22Rv1 (cell line): ENCODE results near the gene DDX53.

ENCODE experiments used
- CTCF ChIP-seq: fragments of 450-650 bp; IDR thresholded peaks from 2 replicates; pipeline ENCODE4 v1.5.1; 2017; ENCODE audit warnings: mild to moderate bottlenecking
- ZFX ChIP-seq: fragments of 450-650 bp; IDR thresholded peaks from 2 replicates; pipeline ENCODE4 v1.6.1; 2017; ENCODE audit warnings: antibody characterized with exemption, borderline replicate concordance

- TF ChIP-seq CTCF, result no peak
- TF ChIP-seq ZFX, result no peak
These were observed 24.0 kb upstream of the DDX53 start for GRCh38 chrX:22975786-22976185.
